GM12891 (cell line): ENCODE results near the gene PRPF6.

Experiments used
- POLR2A ChIP-seq: IDR thresholded peaks from 2 replicates; pipeline ENCODE4 v1.6.1; 2011; ENCODE audit warnings: low read depth, low read length, control low read depth
- POLR2AphosphoS5 ChIP-seq: IDR thresholded peaks from 2 replicates; pipeline ENCODE4 v1.6.1; 2011; ENCODE audit warnings: low read depth, low read length, control low read depth
- TAF1 ChIP-seq: IDR thresholded peaks from 2 replicates; pipeline ENCODE4 v1.6.1; 2011; ENCODE audit warnings: low read depth, low read length, control low read depth

- TF ChIP-seq TAF1, result no peak
- TF ChIP-seq POLR2AphosphoS5, result no peak
- no peak for TF ChIP-seq POLR2A
Observed at GRCh38 chr20:63966172-63966943, 14.6 kb upstream of the PRPF6 start.
